IPS-11a (cell line): ENCODE results near the gene TENM3.

Experiments
- H3K4me3 ChIP-seq: one replicate; pipeline ENCODE4 v1.5.1; 2013; ENCODE audit warnings: low read depth, low read length, control low read depth

TENM3 gene

GRCh38 chr4:182447767-182448280 lies 204.6 kb downstream of the TENM3 start:
- peak overlapping the region; percentile 62 for H3K4me3 ChIP-seq

DNA sequence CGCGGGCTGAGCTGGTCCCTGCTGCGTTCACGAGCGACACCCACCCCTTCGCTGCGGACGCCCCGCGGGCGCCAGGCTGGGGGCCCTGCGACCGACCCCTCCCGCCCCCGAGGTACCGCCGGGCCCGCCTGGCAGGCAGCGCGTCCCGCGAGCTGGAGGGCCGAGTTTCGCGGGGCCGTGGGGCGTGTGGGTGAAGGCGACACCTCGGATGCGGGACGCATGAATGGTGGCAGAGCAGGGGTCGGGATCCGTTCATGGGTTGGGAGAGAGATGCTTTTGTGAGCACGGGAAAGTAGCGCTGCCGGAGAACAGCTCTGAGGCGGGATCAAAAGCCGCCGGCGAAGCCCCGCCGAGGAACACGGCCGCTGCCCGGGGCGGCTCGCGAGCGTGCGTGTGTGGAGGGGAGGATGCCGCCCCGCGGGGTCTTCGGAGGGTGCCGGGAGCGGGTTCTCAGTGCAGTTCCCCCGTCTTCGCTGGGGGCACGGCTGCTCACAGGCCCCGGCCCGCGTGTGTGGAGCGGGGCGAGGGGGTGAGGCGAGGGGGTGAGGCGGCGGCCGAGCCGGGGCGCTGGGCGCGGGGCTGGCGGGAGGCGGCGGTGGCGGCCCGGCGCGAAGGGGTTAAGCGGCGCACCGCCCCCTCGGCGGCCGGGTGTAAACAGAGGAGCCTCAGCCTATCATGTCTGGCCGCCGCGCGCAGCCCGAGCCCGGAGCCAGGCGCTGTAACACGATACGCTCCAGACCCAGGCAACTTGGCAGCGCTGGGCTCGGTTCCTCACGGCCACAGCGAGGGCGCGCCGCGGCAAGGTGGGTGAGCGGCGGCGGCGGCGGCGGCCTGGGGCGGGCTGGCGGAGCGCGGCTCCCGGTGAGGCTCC lies 205.3 kb downstream of the TENM3 start:
- peak overlapping the region; percentile 62 for H3K4me3 ChIP-seq

GRCh38 chr4:182449186-182449929 lies 206.2 kb downstream of the TENM3 start:
- H3K4me3 ChIP-seq = peak overlapping the region; percentile 62

DNA sequence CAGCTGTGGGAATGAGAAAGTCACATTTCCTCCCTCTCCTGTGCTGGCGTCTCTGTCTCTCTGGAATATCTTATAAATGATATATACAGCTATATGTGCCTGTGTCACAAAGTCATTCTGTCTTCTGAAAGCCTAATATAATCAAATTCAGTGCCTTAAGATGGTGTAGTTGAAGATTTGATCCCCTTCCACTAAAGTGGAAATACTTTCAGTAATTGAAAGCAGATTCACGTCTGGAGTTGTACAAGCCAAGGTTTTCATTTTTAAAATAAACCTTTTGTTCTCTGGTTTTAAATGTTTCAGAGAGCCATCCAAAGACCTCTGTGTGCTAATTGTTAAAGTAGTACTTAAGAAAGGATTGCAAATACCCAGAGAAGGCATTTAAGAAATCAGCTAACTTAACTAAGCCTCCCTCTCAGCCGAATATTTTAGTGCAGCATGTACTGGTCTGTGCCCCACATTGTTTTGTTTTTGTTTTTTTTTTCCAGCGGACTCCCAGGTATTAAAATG lies 206.8 kb downstream of the TENM3 start:
- H3K4me3 ChIP-seq = peak overlapping the region; percentile 62

DNA sequence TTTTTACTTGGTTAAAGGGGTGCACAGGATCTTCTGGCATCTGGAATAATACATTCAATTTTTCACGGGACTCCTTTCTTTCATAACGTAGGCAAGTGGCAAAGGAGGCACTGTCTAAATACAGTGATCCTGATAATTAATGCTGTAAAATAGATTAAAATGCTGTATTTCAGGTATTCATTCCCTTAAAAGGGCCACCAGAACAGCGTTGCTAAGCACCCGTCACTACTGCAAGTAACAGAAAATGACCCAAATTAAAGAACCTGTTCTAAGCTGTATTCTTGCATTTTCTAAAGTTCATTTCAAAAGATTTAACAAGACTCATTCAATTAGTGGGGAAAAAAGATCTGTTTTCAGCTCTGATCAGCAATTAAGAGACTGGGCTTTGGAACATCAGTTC lies 208.2 kb downstream of the TENM3 start:
- H3K4me3 ChIP-seq = no peak overlapping the region

DNA sequence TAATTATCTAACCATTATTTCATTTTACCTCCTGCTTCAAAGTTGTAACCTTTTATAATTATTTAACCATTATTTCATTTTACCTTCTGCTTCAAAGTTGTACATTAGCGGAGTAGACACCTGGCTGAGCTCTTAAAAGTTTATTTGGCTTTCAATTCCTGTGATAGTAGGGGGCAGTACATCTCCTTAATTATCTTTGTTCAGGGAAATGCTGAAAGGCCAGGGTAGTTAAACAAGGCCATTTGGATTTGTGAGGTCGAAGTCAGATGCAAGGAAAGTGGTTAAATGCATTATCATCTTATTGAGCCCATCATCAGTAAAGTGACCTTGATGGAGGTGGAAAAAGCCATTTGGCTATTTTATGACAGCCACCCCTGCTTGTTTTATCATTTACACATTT lies 210.6 kb downstream of the TENM3 start:
- H3K4me3 ChIP-seq = no peak overlapping the region

- no peak overlapping the region for H3K4me3 ChIP-seq
These were observed 211.3 kb downstream of the TENM3 start for GRCh38 chr4:182454440-182455013.

DNA sequence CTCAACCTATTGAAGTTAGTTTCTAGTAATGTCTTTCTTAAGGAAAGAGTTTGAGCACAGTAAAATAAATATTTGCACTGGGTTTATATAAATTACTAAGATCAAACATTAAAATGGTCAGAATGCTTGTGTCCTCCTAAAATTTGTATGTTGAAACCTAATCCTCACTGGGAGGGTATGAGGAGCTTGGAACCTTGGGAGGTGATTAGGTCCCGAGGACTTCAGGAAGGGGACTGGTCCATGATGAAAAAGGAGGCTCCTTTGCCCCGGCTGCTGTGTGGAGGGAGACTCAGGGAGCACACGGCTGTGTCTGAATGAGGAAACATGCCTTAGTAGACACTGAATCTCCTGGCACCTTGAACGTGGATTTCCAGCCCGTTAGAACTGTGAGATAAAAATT lies 221.9 kb downstream of the TENM3 start:
- H3K4me3 ChIP-seq = no peak overlapping the region

GRCh38 chr4:182465979-182466378 lies 222.8 kb downstream of the TENM3 start:
- no peak overlapping the region for H3K4me3 ChIP-seq

GRCh38 chr4:182470215-182470614 lies 227.0 kb downstream of the TENM3 start:
- H3K4me3 ChIP-seq = no peak overlapping the region

GRCh38 chr4:182475539-182475938 lies 232.3 kb downstream of the TENM3 start:
- no peak overlapping the region for H3K4me3 ChIP-seq

- no peak overlapping the region for H3K4me3 ChIP-seq
These were observed 235.3 kb downstream of the TENM3 start for GRCh38 chr4:182478475-182478874.

DNA sequence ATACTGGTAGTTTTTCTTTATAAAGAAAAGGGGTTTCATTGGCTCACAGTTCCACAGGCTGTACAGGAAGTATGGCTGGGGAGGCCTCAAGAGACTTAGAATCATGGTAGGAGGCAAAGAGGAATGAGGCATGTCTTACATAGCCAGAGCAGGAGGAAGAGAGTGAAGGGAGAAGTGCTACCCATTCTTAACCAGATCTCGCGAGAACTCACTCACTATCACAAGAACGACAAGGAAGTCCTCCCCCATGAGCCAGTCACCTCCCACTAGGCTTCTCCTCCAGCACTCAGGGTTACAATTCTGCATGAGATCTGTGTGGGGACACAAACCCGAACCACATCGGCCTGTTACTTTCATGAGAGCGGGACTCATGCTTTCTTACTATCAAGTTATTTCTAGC lies 240.5 kb downstream of the TENM3 start:
- H3K4me3 ChIP-seq = no peak overlapping the region

DNA sequence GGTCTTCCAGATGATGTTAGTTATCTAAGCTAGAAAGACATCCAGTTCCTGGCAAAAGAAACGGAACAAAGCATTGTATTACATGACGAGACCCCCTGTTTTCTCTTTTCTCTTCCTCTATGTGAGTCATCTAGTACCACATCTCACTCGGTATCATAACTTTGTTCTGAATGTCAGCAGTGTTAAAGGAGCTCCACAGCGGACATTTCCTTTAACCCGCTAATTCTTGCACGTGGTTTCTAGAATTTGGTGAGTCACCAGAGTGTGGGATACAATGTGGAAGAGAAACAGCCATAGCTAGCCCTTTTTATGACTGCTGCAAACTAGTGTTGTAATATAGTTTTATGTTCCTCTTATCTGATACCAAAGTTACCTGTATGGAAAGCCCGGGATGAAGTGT lies 243.7 kb downstream of the TENM3 start:
- H3K4me3 ChIP-seq = no peak overlapping the region

DNA sequence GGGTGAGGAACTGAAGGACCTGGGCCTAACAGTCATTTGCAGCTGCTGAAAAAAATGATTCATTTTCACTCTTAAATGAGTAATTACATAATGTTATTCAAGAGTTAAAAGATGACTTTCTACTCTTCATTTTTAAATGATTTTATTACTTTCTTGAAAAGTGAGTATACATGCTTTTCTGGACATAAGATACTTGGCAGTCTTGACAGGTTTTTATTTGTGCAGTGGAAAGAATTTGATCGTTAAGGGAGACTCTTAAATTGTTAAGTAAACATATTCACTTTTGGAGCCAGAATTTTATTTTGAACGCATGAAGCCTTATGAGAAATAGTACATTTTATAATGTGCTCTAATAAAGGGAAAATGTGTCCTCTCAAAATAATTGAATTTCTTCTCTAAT lies 245.7 kb downstream of the TENM3 start:
- H3K4me3 ChIP-seq = no peak overlapping the region

GRCh38 chr4:182489607-182490006 lies 246.4 kb downstream of the TENM3 start:
- H3K4me3 ChIP-seq = no peak overlapping the region

DNA sequence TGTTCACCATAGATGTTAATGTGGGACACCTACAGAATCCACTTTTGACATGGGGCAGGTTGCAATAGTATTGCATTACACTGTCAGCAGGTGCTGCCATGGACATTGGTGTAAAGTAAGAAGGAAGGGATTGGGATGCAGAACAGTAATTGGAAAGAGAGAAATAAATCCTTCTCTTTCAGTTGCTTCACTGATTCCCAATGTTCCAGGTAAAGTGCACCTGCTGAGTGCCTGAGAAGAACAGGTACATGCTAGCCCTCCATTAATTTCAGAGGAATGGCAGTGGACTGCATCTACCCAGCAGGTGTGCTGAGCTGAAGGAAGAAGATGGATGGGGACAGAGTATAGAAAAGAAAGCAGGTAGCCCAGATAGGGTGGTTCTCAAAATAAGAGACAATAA lies 248.5 kb downstream of the TENM3 start:
- no peak overlapping the region for H3K4me3 ChIP-seq

- H3K4me3 ChIP-seq = no peak overlapping the region
These were observed 249.2 kb downstream of the TENM3 start for GRCh38 chr4:182492423-182492822.

DNA sequence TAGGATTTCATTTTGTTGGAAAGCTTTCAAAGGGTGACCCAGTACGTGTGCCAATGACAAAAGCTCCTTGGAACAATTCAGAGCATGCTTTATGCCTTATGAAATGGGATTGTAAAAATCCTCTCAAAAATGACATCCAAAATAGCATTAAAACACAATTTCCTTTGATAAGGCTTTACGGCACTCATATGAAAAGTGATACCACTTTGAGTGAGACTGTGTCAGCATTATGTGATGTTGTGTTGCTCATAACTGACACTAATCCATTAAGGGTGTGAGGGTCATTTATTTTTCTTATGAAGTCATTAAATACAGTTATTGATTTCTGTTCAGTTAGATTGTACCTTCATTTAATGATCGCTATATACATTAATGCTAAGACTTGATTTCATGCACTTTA lies 250.2 kb downstream of the TENM3 start:
- H3K4me3 ChIP-seq = no peak overlapping the region

GRCh38 chr4:182494103-182494502 lies 250.9 kb downstream of the TENM3 start:
- no peak overlapping the region for H3K4me3 ChIP-seq

- no peak overlapping the region for H3K4me3 ChIP-seq
These were observed 251.8 kb downstream of the TENM3 start for GRCh38 chr4:182495031-182495430.
